Articular chondrocyte of knee joint (primary cell): ENCODE results near the gene LRRTM2. TPM values are rescaled to one million over a fixed set of nuclear protein-coding genes. Genes with fewer than 3 reads are reported as not detected.

Experiments used
- total RNA-seq: library from RNA; depleted of rRNA; stranded (reverse); fragments of >200 nt; gene quantifications from 2 replicates; pipeline ENCODE4 v1.2.3, GENCODE V29; 2012

Gene LRRTM2
- 3.0 and 7.9 TPM in 2 replicates for total RNA-seq

GRCh38 chr5:138874771-138875551 lies at the start of gene LRRTM2:
LRRTM2 (minus strand) TSS chr5:138875335; CDS start chr5:138874911, 424 bp downstream.

Other genes starting within 250 kb of the LRRTM2 start
- gene CTNNA1, start 121.9 kb downstream of the LRRTM2 start, total RNA-seq = 368 and 391 TPM in 2 replicates